GM21381 (cell line): ENCODE measurements around the gene AGFG2.

Source experiments
- ATAC-seq: cut with Tn5 transposase; IDR thresholded peaks from one replicate; pipeline ENCODE4 v1.9.1; 2021; ENCODE audit warnings: mild to moderate bottlenecking, moderate library complexity; ENCODE audit not compliant: unreplicated experiment

The AGFG2 gene

GRCh38 chr7:100606313-100606712, 67.3 kb downstream of the AGFG2 start:
- ATAC-seq = no peak

- ATAC-seq = no peak
Measured at GRCh38 chr7:100607111-100607510, 68.1 kb downstream of the AGFG2 start.

DNA sequence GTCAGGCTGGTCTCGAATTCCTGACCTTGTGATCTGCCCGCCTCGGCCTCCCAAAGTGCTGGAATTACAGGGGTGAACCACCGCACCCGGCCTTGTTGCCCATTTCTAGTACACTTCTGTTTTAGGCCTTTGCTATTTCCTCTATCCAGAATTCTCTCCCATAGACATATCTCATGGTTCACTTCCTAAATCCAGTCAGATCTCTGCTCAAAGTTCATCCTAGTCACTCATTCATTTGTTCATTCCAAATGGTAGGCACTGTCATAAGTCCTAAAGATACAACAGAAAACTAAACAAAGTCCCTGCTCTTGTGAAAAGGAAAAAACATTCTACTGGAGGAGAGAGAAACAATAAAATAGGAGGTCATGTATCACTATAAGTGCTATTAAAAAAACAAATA, 71.0 kb downstream of the AGFG2 start:
- no peak for ATAC-seq

- peak; percentile 89 for ATAC-seq
Measured at GRCh38 chr7:100611983-100612729, 73.2 kb downstream of the AGFG2 start, which contains the start of gene MOSPD3. Gene MOSPD3, plus strand, starts transcription at chr7:100612540. Its CDS starts 252 bp downstream, at chr7:100612792.

DNA sequence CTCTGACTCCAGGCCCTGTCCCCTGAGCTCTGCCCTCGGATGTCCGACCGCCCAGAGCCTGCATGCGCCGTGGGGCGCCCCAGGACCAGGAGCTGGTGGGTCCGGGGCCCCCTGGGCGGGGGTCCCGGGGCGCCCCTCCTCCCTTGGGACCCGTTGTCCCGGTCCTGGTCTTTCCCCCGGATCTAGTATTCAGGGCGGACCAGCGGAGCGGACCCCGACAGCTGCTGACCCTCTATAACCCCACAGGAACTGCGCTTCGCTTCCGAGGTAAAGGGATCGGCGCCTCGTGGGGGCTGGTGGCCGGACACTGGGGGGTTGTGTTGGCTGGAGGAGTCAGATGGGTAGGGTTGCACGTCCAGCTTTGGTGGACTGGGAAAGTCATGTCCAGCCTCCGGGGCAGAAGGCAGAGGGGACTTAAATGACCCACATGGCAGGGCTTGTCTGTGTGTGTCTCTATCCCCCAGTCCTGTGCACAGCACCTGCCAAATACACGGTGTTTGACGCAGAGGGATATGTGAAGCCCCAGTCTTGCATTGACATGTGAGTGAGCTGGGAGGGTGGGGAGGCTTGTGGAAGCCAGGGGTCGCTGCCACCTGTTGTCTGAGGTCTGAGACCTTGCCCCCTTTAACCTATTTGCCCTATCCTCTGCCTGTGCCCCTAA, 73.9 kb downstream of the AGFG2 start:
- no peak for ATAC-seq

DNA sequence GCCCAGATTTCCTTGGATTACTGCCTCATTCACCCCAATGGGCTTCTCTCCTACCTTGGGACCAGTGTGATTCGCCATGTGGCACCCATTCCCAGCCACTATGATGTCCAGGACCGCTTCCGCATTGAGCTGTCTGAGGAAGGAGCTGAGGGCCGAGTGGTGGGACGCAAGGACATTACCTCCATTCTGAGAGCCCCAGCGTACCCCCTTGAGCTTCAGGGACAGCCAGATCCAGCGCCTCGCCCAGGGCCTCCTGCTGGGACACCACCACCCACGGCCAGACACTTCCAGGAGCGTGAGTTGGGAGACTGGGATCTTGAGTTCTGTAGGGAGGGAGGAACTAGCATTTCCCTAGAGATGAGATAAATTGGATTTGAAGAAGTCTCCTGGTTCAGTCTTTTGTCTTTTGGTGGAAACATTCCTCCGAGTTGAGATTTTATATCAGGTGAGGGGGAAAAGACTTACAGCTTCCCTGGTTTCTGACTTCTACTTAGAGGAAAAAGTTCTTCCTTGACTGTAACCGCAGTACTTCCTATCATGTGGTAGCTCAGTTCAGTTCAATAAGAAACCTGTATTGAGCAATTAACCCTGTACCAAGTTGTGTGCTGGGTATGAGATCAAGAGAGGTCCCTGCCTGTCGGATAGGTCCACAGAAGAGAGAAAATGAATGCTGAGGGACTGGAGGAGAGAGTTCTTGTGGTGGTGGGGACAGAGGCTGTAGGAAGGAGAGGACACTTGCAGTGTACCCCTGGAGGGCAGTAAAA, 74.6 kb downstream of the AGFG2 start:
- ATAC-seq = no peak

- no peak for ATAC-seq
Measured at GRCh38 chr7:100614308-100614861, 75.4 kb downstream of the AGFG2 start.
